ENCODE data around the gene MICU2.

Gene MICU2

GRCh38 chr13:21481359-21481758 is 122.6 kb downstream of the MICU2 start:
- peak; percentile 24 for DNase-seq (ENCODE audit: low spot score)

DNA sequence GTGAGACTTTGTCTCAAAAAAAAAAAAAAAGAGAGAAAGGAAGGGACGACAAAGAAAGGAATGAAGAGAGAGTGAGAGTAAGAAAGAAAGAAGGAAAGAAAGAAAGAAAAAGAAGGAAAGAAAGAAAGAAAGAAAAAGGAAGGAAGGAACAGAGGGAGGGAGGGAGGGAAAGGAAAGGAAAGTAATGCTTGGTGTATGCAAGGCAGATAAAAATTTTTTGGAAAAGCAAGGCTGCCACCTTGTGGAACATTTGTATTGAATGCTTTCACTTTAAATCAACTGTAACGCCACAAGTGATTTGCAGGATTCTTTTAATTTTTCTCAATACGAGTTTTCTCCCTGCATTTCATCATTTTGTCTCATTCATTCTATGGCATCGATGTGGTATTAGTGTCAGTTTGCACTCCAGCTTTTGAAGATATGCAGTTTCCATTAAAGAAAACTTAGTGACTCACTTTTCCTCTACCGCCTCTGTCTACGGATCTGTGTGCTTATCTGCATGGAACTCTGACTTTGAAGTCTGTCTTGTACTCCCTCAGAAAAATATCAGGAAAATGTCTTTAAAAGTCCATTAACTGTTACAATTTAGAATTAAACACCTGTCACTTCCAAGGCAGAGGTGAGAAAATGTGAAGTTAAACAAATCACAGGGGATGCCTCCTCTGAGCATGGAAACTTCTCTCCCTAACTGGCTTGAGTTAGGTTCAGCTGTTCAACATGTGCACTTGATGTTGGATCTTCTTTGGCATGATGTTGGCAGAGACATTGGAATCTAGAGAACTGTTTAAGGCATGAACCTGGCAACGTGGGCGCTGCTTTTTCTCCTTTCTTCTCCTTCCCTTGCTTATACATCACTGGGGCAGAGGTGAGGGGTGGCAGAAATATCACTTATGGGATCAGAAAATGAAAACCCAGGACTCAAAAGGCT is 124.8 kb downstream of the MICU2 start:
- peak; percentile 46 for DNase-seq (ENCODE audit: low spot score)

DNA sequence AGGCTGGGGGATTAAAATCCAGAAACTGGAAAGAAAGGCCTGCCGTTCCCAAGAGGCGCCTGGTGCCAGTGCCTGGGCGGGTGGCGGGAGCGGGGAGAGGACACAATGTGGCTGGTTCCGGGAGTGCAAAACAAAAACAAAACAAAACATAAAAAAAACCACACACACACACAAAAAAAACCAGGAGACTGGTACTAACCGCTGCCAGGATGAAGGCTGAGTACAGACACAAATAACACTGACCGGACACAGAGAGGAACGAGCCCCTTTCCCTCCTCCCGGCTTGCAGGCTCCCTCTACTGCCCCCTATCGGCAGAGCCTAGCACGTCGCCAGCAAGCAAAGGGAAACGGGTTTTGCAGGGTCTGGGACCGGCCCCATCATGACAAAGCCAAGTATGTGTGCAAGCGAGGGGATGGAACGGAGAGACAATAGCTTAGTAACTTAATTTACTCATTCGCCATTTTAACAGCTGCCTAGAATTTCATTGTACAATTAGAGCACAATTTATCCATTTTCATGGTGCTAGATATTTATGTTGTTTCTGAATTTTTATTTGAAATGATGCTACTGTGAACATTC is 127.0 kb downstream of the MICU2 start:
- peak; percentile 83 for DNase-seq (ENCODE audit: low spot score)

DNA sequence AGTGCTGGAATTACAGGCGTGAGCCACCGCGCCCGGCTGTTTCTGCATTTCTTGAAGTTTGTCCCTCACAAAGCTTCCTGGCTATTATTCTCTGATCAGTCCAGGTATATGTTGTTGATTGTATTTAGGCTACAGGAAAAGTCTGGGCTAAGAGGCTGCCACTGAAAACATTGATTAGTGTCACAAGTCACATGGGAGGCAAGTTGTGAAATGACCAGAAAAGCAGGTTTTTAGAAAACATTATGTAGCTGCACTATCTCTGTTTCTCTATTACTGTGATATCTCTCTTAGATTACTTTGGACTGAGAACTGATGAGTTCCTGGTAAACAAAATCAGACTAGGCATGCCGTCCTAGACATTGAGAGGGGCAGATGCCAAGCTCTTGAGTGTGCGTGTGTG is 128.9 kb downstream of the MICU2 start:
- no peak for DNase-seq (ENCODE audit: low spot score)

- no peak for DNase-seq (ENCODE audit: low spot score)
Measured at GRCh38 chr13:21470785-21471184, 133.2 kb downstream of the MICU2 start.

DNA sequence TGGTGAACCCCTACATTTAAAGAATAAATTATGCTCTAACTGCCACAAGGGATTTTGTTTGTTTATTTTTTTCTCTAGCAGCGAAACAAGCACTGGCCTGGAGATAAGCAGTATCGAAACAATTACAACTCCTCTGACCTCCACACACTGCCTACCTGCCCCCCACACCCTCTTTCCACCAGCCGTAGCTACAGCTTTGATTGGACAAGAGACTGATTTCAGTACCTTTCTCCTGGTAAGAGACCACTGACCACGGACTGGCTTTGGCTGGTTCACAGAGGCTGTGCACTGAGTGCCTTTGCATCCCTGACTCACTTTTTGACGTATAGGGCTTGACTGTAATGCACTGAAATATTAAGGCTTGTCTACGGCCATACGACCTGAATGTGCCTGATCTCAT is 137.4 kb downstream of the MICU2 start:
- no peak for DNase-seq (ENCODE audit: low spot score)

- DNase-seq (ENCODE audit: low spot score): no peak
Measured at GRCh38 chr13:21465710-21466160, 138.2 kb downstream of the MICU2 start.

DNA sequence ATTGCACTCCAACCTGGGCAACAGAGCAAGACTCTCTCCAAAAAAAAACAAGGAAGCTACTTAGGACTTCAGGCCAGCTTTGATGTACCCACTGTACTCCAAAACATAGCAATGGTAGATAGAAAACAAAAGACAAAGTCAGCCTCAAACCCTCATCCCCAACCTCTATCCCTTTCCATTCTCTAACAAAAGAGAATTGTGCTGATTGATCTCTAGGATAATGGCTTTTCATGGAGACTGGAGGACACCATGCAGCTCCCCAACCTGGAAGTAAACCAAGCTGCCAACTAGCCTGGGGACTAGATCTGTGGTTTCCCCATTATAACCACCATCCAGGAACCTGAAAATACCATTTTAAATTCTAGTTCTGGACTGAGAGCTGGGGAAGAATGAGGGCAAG is 140.5 kb downstream of the MICU2 start:
- DNase-seq (ENCODE audit: low spot score): no peak

DNA sequence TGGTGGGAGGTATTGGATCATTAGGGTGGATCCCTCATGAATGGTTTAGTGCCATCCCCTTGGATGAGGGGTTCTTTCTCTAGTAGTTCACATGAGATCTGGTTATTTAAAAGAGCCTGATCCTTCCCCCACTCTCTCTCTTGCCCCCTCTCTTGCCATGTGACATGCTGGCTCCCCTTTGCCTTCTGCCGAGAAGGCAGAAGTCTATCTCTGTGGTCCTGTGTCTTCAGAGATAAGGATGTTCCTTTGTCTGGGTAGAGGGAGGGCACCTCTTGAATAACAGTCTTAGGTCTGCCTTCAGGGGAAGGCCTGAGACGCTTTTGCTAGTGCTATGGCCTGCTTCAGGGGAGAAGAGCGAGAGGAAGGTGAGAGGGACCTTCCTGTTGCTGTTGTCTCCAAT is 142.8 kb downstream of the MICU2 start:
- DNase-seq (ENCODE audit: low spot score): no peak

GRCh38 chr13:21458813-21459701 is 144.9 kb downstream of the MICU2 start, which contains the start of gene ZDHHC20:
ZDHHC20 (minus strand) TSS chr13:21459303; CDS start chr13:21459171, 132 bp downstream.
- DNase-seq (ENCODE audit: low spot score): peak; percentile 99

DNA sequence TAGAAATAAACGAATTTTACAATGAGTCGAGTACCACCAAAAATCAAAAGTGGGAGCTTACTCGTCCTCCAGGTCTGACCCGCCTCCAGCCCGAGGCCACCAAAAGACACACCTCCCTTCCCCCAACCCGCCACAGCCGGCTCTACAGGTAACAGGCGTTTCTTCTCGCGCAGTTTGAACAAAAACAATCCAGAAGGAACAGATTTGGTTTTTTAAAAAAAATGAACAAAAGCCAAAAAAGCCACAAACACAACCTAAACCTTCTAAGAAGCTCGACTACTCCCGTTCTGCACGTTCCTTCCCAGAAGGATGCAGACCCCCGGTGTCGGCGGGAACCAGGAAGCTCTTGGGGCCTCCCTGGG is 145.5 kb downstream of the MICU2 start:
- DNase-seq (ENCODE audit: low spot score): peak; percentile 23

DNA sequence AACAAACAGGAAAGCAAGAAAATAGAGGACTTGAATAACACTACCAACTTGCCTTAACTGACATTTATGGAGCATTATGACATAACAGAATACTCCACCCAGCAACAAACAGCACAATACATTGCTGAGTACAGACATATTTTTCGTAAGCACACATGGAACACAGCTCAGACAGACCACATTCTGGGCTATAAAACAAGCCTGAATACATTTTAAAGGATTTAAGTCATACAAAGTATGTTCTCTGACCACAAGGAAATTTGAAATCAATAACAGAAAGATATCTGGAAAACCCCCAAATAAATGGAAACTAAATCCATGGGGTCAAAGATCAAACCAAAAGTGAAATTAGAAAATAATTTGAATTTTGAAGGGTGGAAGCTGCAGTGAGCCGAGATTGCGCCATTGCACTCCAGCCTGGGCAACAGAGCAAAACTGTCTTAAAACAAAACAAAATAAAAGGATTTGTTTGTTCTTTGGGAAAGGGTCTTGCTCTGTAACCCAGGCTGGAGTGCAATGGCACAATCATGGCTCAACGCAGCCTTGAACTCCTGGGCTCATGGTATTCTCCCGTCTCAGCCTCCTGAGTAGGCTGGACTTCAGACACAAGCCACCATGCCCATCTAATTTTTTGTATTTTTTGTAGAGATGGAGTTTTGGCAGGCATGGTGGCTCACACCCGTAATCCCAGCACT is 150.4 kb downstream of the MICU2 start:
- peak; percentile 17 for DNase-seq (ENCODE audit: low spot score)

DNA sequence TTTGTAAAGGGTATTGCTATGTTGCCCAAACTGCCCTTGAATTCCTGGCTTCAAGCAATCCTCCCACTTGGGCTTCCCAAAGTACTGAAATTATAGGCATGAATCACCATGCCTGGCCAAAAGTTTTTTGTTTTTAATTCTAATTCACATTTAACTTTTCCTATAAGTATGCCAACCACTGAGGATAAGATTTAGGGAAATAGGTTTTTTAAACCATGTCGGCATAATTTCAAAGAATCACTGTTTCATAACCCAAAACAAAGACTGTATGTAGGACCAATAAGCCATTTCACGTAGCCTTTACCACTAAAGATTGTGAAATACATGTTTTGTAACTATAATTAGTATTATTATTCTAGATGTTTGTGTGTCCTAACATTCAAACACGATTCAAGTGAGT is 153.0 kb downstream of the MICU2 start:
- DNase-seq (ENCODE audit: low spot score): no peak

DNA sequence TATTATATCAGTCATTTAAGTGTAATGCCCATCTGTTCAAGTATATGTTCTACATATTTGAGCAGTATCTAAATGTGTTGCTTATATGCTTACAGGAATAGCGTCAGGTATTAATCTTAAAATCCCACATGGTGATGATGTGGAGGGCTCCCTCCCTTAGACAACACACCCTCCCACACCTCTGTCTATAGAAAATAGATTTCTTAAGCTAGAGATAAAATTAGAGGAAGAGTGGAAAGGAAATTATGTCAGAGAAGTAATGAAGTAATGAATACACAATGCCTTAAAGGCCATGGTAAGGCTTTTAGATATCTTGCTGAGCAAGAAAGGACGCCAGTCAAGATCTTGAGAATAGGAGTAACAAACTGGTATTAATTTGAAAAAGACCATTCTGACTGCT is 157.3 kb downstream of the MICU2 start:
- DNase-seq (ENCODE audit: low spot score): no peak

GRCh38 chr13:21445759-21446158 is 158.2 kb downstream of the MICU2 start:
- DNase-seq (ENCODE audit: low spot score): no peak

- no peak for DNase-seq (ENCODE audit: low spot score)
Measured at GRCh38 chr13:21443171-21443570, 160.8 kb downstream of the MICU2 start.

Measured in AG20443 (cell line).